ENCODE results near the gene EYS.
"Not testable (repeated sequence)": the region's sequence is repeated elsewhere in the genome, so short reads cannot be mapped to it uniquely, and the experiment has no call there.

EYS gene

GRCh38 chr6:65483652-65484051 lies 223.4 kb downstream of the EYS start:
- H3K9me3 ChIP-seq (ENCODE audit: control insufficient read depth, insufficient read depth, low read length); H3K27ac ChIP-seq (ENCODE audit: low read length); H3K36me3 ChIP-seq (ENCODE audit: control insufficient read depth, insufficient read depth, low read length); H3K27me3 ChIP-seq (ENCODE audit: control insufficient read depth, insufficient read depth, low read length); H3K4me1 ChIP-seq (ENCODE audit: control insufficient read depth, insufficient read depth, low read length); H3K4me3 ChIP-seq (ENCODE audit: low read length); DNase-seq (ENCODE audit: low read depth, low spot score): not testable (repeated sequence)
- no CpG with 5 or more reads among the region's 7 CpGs for WGBS (ENCODE audit: insufficient coverage, insufficient read length)

- no peak overlapping the region for H3K27ac ChIP-seq (ENCODE audit: low read length)
- no peaks in the 10 kb centered on the region for H3K4me1 ChIP-seq (ENCODE audit: control insufficient read depth, insufficient read depth, low read length)
- no peak for DNase-seq (ENCODE audit: low read depth, low spot score)
- no peaks in the 10 kb centered on the region; the same call in 1 of the 2 replicates for H3K9me3 ChIP-seq (ENCODE audit: control insufficient read depth, insufficient read depth, low read length)
- H3K4me3 ChIP-seq (ENCODE audit: low read length): no peak overlapping the region
- no peaks in the 10 kb centered on the region for H3K27me3 ChIP-seq (ENCODE audit: control insufficient read depth, insufficient read depth, low read length)
- no peaks in the 10 kb centered on the region for H3K36me3 ChIP-seq (ENCODE audit: control insufficient read depth, insufficient read depth, low read length)
Observed at GRCh38 chr6:65469650-65470049, 237.4 kb downstream of the EYS start.

GRCh38 chr6:65468307-65468706 lies 238.7 kb downstream of the EYS start:
- no peak overlapping the region for H3K4me3 ChIP-seq (ENCODE audit: low read length)
- H3K27me3 ChIP-seq (ENCODE audit: control insufficient read depth, insufficient read depth, low read length): no peaks in the 10 kb centered on the region
- no CpG with 5 or more reads among the region's 3 CpGs for WGBS (ENCODE audit: insufficient coverage, insufficient read length)
- no peaks in the 10 kb centered on the region; the same call in 1 of the 2 replicates for H3K9me3 ChIP-seq (ENCODE audit: control insufficient read depth, insufficient read depth, low read length)
- H3K27ac ChIP-seq (ENCODE audit: low read length): no peak overlapping the region
- DNase-seq (ENCODE audit: low read depth, low spot score): no peak
- no peaks in the 10 kb centered on the region for H3K4me1 ChIP-seq (ENCODE audit: control insufficient read depth, insufficient read depth, low read length)
- H3K36me3 ChIP-seq (ENCODE audit: control insufficient read depth, insufficient read depth, low read length): no peaks in the 10 kb centered on the region

DNA sequence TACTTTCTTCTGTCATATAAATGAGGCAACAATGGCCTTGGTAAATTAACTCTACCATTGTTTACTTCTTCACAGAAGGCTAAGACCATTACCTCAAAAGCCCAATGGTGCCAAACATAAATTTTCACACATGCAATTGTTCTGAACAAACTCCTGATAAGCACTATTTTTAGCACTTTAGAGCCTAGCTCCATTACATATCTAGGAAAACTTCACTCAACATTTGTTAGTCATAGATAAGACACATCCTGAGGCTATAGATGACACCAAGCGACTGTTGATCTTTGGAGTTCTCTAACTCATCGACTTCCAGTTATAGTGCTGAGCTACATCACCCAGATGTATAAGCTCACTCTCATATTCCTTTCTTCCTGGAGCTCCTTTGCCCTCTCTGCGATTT lies 245.9 kb downstream of the EYS start:
- DNase-seq (ENCODE audit: low read depth, low spot score): no peak
- Histone ChIP-seq H3K36me3 (ENCODE audit: control insufficient read depth, insufficient read depth, low read length) (no peaks in the 10 kb centered on the region), H3K4me3 (ENCODE audit: low read length) (no peak overlapping the region), H3K4me1 (ENCODE audit: control insufficient read depth, insufficient read depth, low read length) (no peaks in the 10 kb centered on the region), H3K27me3 (ENCODE audit: control insufficient read depth, insufficient read depth, low read length) (no peaks in the 10 kb centered on the region), H3K9me3 (ENCODE audit: control insufficient read depth, insufficient read depth, low read length) (no peaks in the 10 kb centered on the region; the same call in 1 of the 2 replicates), H3K27ac (ENCODE audit: low read length) (no peak overlapping the region)
- no CpG with 5 or more reads among the region's 3 CpGs for WGBS (ENCODE audit: insufficient coverage, insufficient read length)

GRCh38 chr6:65452333-65452732 lies 254.7 kb downstream of the EYS start:
- Histone ChIP-seq H3K27me3 (ENCODE audit: control insufficient read depth, insufficient read depth, low read length) (no peaks in the 10 kb centered on the region), H3K4me1 (ENCODE audit: control insufficient read depth, insufficient read depth, low read length) (no peaks in the 10 kb centered on the region), H3K4me3 (ENCODE audit: low read length) (no peak overlapping the region), H3K27ac (ENCODE audit: low read length) (no peak overlapping the region), H3K36me3 (ENCODE audit: control insufficient read depth, insufficient read depth, low read length) (no peaks in the 10 kb centered on the region), H3K9me3 (ENCODE audit: control insufficient read depth, insufficient read depth, low read length) (no peaks in the 10 kb centered on the region)
- no peak for DNase-seq (ENCODE audit: low read depth, low spot score)
- WGBS (ENCODE audit: insufficient coverage, insufficient read length): no CpG with 5 or more reads among the region's 1 CpG

- DNase-seq (ENCODE audit: low read depth, low spot score): no peak
- Histone ChIP-seq H3K4me1 (ENCODE audit: control insufficient read depth, insufficient read depth, low read length) (no peaks in the 10 kb centered on the region), H3K9me3 (ENCODE audit: control insufficient read depth, insufficient read depth, low read length) (no peaks in the 10 kb centered on the region), H3K27me3 (ENCODE audit: control insufficient read depth, insufficient read depth, low read length) (no peaks in the 10 kb centered on the region), H3K4me3 (ENCODE audit: low read length) (no peak overlapping the region), H3K36me3 (ENCODE audit: control insufficient read depth, insufficient read depth, low read length) (no peaks in the 10 kb centered on the region), H3K27ac (ENCODE audit: low read length) (no peak overlapping the region)
- WGBS (ENCODE audit: insufficient coverage, insufficient read length): no CpG with 5 or more reads among the region's 1 CpG
Observed at GRCh38 chr6:65450451-65450850, 256.6 kb downstream of the EYS start.

GRCh38 chr6:65449926-65450325 lies 257.1 kb downstream of the EYS start:
- H3K4me1 ChIP-seq (ENCODE audit: control insufficient read depth, insufficient read depth, low read length): no peaks in the 10 kb centered on the region
- no peaks in the 10 kb centered on the region for H3K9me3 ChIP-seq (ENCODE audit: control insufficient read depth, insufficient read depth, low read length)
- no peaks in the 10 kb centered on the region for H3K36me3 ChIP-seq (ENCODE audit: control insufficient read depth, insufficient read depth, low read length)
- no CpG with 5 or more reads among the region's 1 CpG for WGBS (ENCODE audit: insufficient coverage, insufficient read length)
- H3K27me3 ChIP-seq (ENCODE audit: control insufficient read depth, insufficient read depth, low read length): no peaks in the 10 kb centered on the region
- no peak for DNase-seq (ENCODE audit: low read depth, low spot score)
- no peak overlapping the region for H3K27ac ChIP-seq (ENCODE audit: low read length)
- H3K4me3 ChIP-seq (ENCODE audit: low read length): no peak overlapping the region

GRCh38 chr6:65448866-65449265 lies 258.2 kb downstream of the EYS start:
- DNase-seq (ENCODE audit: low read depth, low spot score): no peak
- Histone ChIP-seq H3K4me1 (ENCODE audit: control insufficient read depth, insufficient read depth, low read length) (no peaks in the 10 kb centered on the region), H3K27me3 (ENCODE audit: control insufficient read depth, insufficient read depth, low read length) (no peaks in the 10 kb centered on the region), H3K27ac (ENCODE audit: low read length) (no peak overlapping the region), H3K36me3 (ENCODE audit: control insufficient read depth, insufficient read depth, low read length) (no peaks in the 10 kb centered on the region), H3K9me3 (ENCODE audit: control insufficient read depth, insufficient read depth, low read length) (no peaks in the 10 kb centered on the region), H3K4me3 (ENCODE audit: low read length) (no peak overlapping the region)
- WGBS (ENCODE audit: insufficient coverage, insufficient read length): no CpG with 5 or more reads among the region's 1 CpG

- no peak overlapping the region for H3K4me3 ChIP-seq (ENCODE audit: low read length)
- WGBS (ENCODE audit: insufficient coverage, insufficient read length): no CpG with 5 or more reads among the region's 1 CpG
- H3K36me3 ChIP-seq (ENCODE audit: control insufficient read depth, insufficient read depth, low read length): no peaks in the 10 kb centered on the region
- H3K27ac ChIP-seq (ENCODE audit: low read length): no peak overlapping the region
- no peaks in the 10 kb centered on the region for H3K27me3 ChIP-seq (ENCODE audit: control insufficient read depth, insufficient read depth, low read length)
- no peaks in the 10 kb centered on the region; the same call in 1 of the 2 replicates for H3K9me3 ChIP-seq (ENCODE audit: control insufficient read depth, insufficient read depth, low read length)
- DNase-seq (ENCODE audit: low read depth, low spot score): no peak
- H3K4me1 ChIP-seq (ENCODE audit: control insufficient read depth, insufficient read depth, low read length): no peaks in the 10 kb centered on the region
Observed at GRCh38 chr6:65436281-65436680, 270.7 kb downstream of the EYS start.

- H3K36me3 ChIP-seq (ENCODE audit: control insufficient read depth, insufficient read depth, low read length): no peaks in the 10 kb centered on the region
- DNase-seq (ENCODE audit: low read depth, low spot score): no peak
- no peaks in the 10 kb centered on the region for H3K9me3 ChIP-seq (ENCODE audit: control insufficient read depth, insufficient read depth, low read length)
- WGBS (ENCODE audit: insufficient coverage, insufficient read length): no CpG with 5 or more reads among the region's 3 CpGs
- no peak overlapping the region for H3K4me3 ChIP-seq (ENCODE audit: low read length)
- no peak overlapping the region for H3K27ac ChIP-seq (ENCODE audit: low read length)
- no peaks in the 10 kb centered on the region for H3K27me3 ChIP-seq (ENCODE audit: control insufficient read depth, insufficient read depth, low read length)
- no peaks in the 10 kb centered on the region for H3K4me1 ChIP-seq (ENCODE audit: control insufficient read depth, insufficient read depth, low read length)
Observed at GRCh38 chr6:65416621-65417020, 290.4 kb downstream of the EYS start.

DNA sequence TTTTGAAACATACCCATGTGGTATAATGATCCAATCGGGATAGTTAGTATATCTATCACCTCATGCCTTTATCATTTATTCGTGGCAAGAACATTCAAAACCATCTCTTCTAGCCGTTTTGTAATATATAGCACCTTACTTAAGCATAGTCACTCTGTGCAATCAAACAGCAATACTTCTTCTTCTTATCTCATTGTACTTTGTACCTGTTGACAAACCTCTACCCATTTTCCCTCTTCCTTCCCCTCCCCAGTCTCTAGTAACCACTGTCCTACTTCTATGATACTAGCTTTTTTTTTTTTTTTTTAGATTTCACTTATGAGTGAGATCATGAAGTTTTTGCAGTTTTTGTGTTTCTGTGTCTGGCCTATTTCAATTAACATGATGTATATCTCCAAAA lies 296.7 kb downstream of the EYS start:
- DNase-seq (ENCODE audit: low read depth, low spot score): no peak
- no peaks in the 10 kb centered on the region for H3K36me3 ChIP-seq (ENCODE audit: control insufficient read depth, insufficient read depth, low read length)
- no peak overlapping the region for H3K27ac ChIP-seq (ENCODE audit: low read length)
- H3K27me3 ChIP-seq (ENCODE audit: control insufficient read depth, insufficient read depth, low read length): no peaks in the 10 kb centered on the region
- no peaks in the 10 kb centered on the region; the same call in 1 of the 2 replicates for H3K9me3 ChIP-seq (ENCODE audit: control insufficient read depth, insufficient read depth, low read length)
- H3K4me1 ChIP-seq (ENCODE audit: control insufficient read depth, insufficient read depth, low read length): no peaks in the 10 kb centered on the region
- WGBS (ENCODE audit: insufficient coverage, insufficient read length): no CpG with 5 or more reads among the region's 3 CpGs
- H3K4me3 ChIP-seq (ENCODE audit: low read length): no peak overlapping the region

Measured in iPS DF 6.9 (cell line).